ENCODE measurements around the gene LCN9. TPM values are rescaled to one million over a fixed set of nuclear protein-coding genes. Genes with fewer than 3 reads are reported as not detected.
A peak's percentile ranks its signal among the peaks of the same experiment; 100 is the strongest.

The LCN9 gene
- total RNA-seq (not detected), polyA plus RNA-seq (not detected)
- long read RNA-seq, donor 1, result 0 reads
- long read RNA-seq, donor 2, result 0 reads
- long read RNA-seq, donor 3, result 0 reads
- long read RNA-seq, donor 4, result 0 reads

- H3K9me3 ChIP-seq (ENCODE audit: control insufficient read depth, low read length), result no peaks in the 10 kb centered on the region
- DNase-seq, result peak; percentile 65 to 79 (median 74)
- intact Hi-C loops (cut with DNase I), result no loop called here
- WGBS, result 40% methylated on average over 25 of the region's 25 CpGs
- ATAC-seq, result peak; percentile 73 to 85
- no peak within 1 kb of the TSS for H3K4me3 ChIP-seq (ENCODE audit: low read length)
- H3K4me1 ChIP-seq (ENCODE audit: control insufficient read depth, insufficient read depth, low read length), result no peaks in the 10 kb centered on the region
- no peaks in the 10 kb centered on the region for H3K27me3 ChIP-seq (ENCODE audit: control insufficient read depth, insufficient read depth)
- no peak within 1 kb of the TSS for H3K27ac ChIP-seq (ENCODE audit: low read length)
These were observed at the start of gene LCN9 for GRCh38 chr9:135662758-135663450. LCN9 (plus strand) TSS chr9:135663309; CDS start chr9:135663322, 13 bp downstream.

DNA sequence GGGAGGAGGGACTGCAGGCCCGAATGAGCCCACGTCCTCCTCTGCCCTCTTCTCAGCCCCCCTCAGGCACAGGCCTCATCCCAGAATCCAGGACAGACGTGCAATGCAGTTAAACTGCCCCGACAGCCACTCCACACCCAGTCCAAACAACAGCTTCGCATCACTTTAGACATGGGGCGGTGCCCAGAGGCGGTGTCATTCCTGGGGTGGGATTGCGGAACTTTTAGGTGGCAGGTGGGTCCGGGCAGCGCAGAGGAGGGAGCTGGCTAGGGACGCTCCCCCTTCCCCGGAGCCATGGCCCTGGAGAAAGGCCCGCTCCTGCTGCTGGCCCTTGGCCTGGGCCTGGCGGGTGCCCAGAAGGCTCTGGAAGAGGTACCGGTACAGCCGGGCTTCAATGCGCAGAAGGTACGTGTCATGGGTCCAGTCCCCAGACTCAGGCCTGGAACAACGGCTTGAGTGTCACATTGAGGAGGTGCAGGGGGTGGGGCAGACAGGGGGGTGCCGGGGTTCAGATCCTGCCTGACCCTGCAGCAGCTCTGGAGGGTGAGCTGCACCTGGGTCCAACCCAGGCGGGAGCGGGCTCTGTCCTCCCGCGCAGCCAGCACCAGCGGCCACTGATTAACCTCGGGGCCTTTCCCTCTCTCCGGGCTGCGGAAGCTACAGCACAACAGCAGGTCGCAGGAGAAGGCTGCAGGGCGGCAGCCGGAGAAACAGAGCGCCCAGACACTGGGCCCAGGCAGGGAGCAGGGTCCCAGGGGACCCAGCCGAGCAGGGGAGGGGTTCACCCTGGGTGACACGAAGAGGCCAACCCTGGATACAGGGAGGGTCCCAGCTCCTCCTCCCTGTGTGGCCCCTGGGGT lies 48.9 kb upstream of the LCN9 start:
- ATAC-seq, result no peak
- intact Hi-C loops (cut with DNase I), result no loop called here
- H3K27me3 ChIP-seq (ENCODE audit: control insufficient read depth, insufficient read depth), result no peaks in the 10 kb centered on the region
- no peaks in the 10 kb centered on the region for H3K9me3 ChIP-seq (ENCODE audit: control insufficient read depth, low read length)
- H3K4me3 ChIP-seq (ENCODE audit: low read length), result no peak overlapping the region
- no peak for DNase-seq
- WGBS, result 80% methylated on average over 34 of the region's 34 CpGs
- H3K4me1 ChIP-seq (ENCODE audit: control insufficient read depth, insufficient read depth, low read length), result no peaks in the 10 kb centered on the region
- H3K27ac ChIP-seq (ENCODE audit: low read length), result no peak overlapping the region

- Histone ChIP-seq H3K9me3 (ENCODE audit: control insufficient read depth, low read length) (no peaks in the 10 kb centered on the region), H3K4me1 (ENCODE audit: control insufficient read depth, insufficient read depth, low read length) (no peaks in the 10 kb centered on the region), H3K27me3 (ENCODE audit: control insufficient read depth, insufficient read depth) (no peaks in the 10 kb centered on the region), H3K4me3 (ENCODE audit: low read length) (no peak overlapping the region), H3K27ac (ENCODE audit: low read length) (no peak overlapping the region)
- 75% methylated on average over 29 of the region's 29 CpGs for WGBS
- DNase-seq (no peak), ATAC-seq (no peak)
- intact Hi-C loops (cut with DNase I), result no loop called here
These were observed 48.1 kb upstream of the LCN9 start for GRCh38 chr9:135614821-135615665.

DNA sequence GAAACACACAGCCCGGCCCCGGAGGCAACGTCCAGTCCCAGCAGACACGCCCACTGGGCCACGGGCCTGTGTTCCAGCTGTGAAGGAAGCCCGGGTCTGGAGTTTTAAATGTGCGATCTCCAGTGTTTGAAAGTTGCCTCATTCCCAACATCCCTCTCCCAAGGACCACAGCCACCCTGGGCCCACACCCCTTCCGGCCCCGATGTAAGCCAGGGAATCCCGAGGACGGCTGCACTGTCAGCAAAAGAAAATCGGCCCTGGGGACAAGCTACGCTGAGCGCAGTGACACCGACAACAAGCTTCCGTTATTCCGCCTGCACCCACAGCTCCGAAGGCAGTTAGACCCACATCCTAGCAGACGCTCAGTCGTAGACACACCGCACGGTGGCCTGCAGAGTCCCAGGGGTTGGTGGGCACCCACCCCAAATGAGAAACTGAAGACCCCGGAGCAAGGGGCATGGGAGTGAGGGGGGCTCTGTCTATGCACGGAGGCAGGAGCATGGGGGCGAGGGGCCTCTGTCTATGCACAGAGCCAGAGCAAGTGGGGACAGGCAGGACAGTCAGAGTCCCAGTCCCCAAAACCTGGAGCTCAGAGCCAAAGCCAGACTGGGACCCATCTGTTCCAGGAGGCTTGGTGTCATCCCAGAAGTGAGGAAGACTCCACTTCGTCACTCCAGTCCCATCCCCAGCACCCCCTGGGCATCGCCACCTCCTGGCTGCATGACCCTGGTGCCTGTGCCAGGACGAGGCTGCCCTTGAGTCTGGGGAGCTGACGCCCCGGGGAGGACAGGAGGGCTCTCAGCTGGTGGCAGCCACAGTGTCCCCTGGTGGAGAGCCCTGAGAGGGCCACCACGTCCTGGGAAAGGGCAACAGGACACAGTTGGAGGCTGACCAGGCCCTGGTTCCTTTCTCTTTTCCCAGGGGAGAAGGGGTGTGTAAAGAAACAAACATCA lies 47.2 kb upstream of the LCN9 start:
- ATAC-seq, result no peak
- intact Hi-C loops (cut with DNase I), result no loop called here
- WGBS, result 60% methylated on average over 31 of the region's 31 CpGs

GRCh38 chr9:135616619-135617537 lies 46.2 kb upstream of the LCN9 start:
- Histone ChIP-seq H3K9me3 (ENCODE audit: control insufficient read depth, low read length) (no peaks in the 10 kb centered on the region), H3K27me3 (ENCODE audit: control insufficient read depth, insufficient read depth) (no peaks in the 10 kb centered on the region), H3K4me1 (ENCODE audit: control insufficient read depth, insufficient read depth, low read length) (no peaks in the 10 kb centered on the region), H3K4me3 (ENCODE audit: low read length) (no peak overlapping the region), H3K27ac (ENCODE audit: low read length) (no peak overlapping the region)
- DNase-seq (no peak), ATAC-seq (no peak)
- intact Hi-C loops (cut with DNase I), result no loop called here
- 71% methylated on average over 34 of the region's 34 CpGs for WGBS

More for the DNA sequence above, 47.2 kb upstream of the LCN9 start:
- peak in 1 of 3 donors; percentile 49 for DNase-seq
- Histone ChIP-seq H3K9me3 (ENCODE audit: control insufficient read depth, low read length) (no peaks in the 10 kb centered on the region), H3K4me1 (ENCODE audit: control insufficient read depth, insufficient read depth, low read length) (no peaks in the 10 kb centered on the region), H3K27ac (ENCODE audit: low read length) (no peak overlapping the region), H3K27me3 (ENCODE audit: control insufficient read depth, insufficient read depth) (no peaks in the 10 kb centered on the region), H3K4me3 (ENCODE audit: low read length) (no peak overlapping the region)

DNA sequence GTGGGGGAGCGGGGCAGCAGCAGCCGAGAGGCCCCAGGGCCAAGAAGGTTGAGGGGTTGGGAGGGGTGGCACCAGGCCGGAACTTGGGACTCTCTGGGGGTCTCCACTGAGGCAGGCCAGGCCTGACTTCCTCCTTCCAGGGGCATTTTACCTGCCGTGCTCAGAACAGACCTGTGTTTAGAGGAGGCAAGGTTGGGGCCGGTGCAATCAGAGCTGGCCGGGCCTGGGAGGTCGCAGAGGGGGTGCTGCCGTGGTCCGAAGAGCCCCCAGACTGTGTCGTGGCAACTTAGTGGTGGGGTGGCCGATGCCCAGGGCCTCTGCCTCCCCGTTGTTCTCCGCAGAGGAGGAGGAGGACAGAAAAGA lies 45.6 kb upstream of the LCN9 start:
- intact Hi-C loops (cut with DNase I), result no loop called here
- ATAC-seq (no peak), DNase-seq (no peak)
- WGBS, result 81% methylated on average over 13 of the region's 13 CpGs
- Histone ChIP-seq H3K27ac (ENCODE audit: low read length) (no peak overlapping the region), H3K27me3 (ENCODE audit: control insufficient read depth, insufficient read depth) (no peaks in the 10 kb centered on the region), H3K9me3 (ENCODE audit: control insufficient read depth, low read length) (no peaks in the 10 kb centered on the region), H3K4me1 (ENCODE audit: control insufficient read depth, insufficient read depth, low read length) (no peaks in the 10 kb centered on the region), H3K4me3 (ENCODE audit: low read length) (no peak overlapping the region)

DNA sequence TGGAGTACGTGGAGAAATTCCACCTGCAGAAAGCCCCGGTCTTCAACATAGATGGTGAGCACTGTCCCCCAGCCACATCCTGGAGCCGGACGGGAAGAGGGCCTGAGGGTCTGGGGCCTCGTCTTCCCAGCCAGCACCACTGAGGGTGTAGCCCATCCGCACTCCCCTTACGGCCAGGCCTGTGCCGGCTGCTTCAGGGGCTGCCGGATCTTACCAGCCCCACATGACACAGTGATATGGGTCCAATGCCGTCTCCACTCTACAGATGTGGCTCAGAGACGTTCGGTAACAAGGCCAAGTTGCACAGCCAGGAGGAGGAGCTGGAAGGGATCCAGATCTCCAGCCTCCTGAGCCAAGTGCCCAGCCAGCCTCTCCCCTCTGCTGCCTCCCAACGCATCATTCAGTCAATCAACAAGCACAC lies 45.1 kb upstream of the LCN9 start:
- ATAC-seq (no peak), DNase-seq (no peak)
- H3K9me3 ChIP-seq (ENCODE audit: control insufficient read depth, low read length), result no peaks in the 10 kb centered on the region
- no peaks in the 10 kb centered on the region for H3K4me1 ChIP-seq (ENCODE audit: control insufficient read depth, insufficient read depth, low read length)
- 75% methylated on average over 13 of the region's 13 CpGs for WGBS
- H3K27me3 ChIP-seq (ENCODE audit: control insufficient read depth, insufficient read depth), result no peaks in the 10 kb centered on the region
- H3K4me3 ChIP-seq (ENCODE audit: low read length), result no peak overlapping the region
- intact Hi-C loops (cut with DNase I), result no loop called here
- no peak overlapping the region for H3K27ac ChIP-seq (ENCODE audit: low read length)

GRCh38 chr9:135618866-135619598 lies 44.1 kb upstream of the LCN9 start:
- Histone ChIP-seq H3K27me3 (ENCODE audit: control insufficient read depth, insufficient read depth) (no peaks in the 10 kb centered on the region), H3K9me3 (ENCODE audit: control insufficient read depth, low read length) (no peaks in the 10 kb centered on the region), H3K27ac (ENCODE audit: low read length) (no peak overlapping the region), H3K4me3 (ENCODE audit: low read length) (no peak overlapping the region), H3K4me1 (ENCODE audit: control insufficient read depth, insufficient read depth, low read length) (no peaks in the 10 kb centered on the region)
- DNase-seq (no peak), ATAC-seq (peak in 1 of 2 donors; percentile 9)
- WGBS, result 78% methylated on average over 8 of the region's 8 CpGs
- intact Hi-C loops (cut with DNase I), result no loop called here

DNA sequence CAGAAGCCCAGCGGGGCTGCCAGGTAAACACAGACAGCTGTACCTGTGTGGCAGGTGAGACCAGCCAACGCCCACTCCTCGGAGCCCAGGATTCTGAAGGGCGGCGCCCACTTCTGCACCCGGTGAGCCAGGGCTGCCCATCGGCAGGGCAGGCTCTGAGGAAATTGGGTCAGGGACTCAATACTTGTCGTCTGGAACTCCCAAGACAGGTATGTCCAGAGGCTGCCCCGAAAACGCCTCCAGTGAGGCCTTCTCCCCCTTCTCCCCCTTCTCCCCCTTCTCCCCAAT lies 43.6 kb upstream of the LCN9 start:
- DNase-seq, result peak in 1 of 3 donors; percentile 50
- Histone ChIP-seq H3K27ac (ENCODE audit: low read length) (no peak overlapping the region), H3K4me3 (ENCODE audit: low read length) (no peak overlapping the region), H3K9me3 (ENCODE audit: control insufficient read depth, low read length) (no peaks in the 10 kb centered on the region), H3K4me1 (ENCODE audit: control insufficient read depth, insufficient read depth, low read length) (no peaks in the 10 kb centered on the region), H3K27me3 (ENCODE audit: control insufficient read depth, insufficient read depth) (no peaks in the 10 kb centered on the region)
- intact Hi-C loops (cut with DNase I), result no loop called here
- ATAC-seq, result no peak
- 84% methylated on average over 10 of the region's 10 CpGs for WGBS
